ENCODE results near the gene ARID5A.

DNA sequence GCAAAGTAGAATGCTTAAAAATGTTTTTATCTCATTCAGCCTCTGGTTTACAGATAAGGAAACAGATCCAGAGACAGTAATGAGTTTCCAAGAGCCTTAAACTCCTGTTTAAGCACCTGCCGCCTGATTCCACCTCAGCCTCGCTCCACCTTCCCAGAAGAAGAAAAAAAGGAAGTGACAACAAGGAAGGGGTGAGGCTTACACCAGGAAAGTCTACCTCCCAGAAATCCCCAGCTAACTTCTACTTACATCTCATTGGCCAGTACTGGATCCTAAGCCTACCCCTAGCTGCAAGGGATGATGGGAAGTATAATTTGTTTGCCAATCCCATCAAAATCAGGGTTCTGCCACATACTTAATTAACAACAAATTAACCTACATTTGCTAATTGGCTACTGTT, 15.3 kb upstream of the ARID5A start:
- TF ChIP-seq FOXM1 (IDR thresholded peaks at IDR 0.05; ENCODE audit: borderline replicate concordance) (no peak), CTBP1 (IDR thresholded peaks at IDR 0.05; ENCODE audit: borderline replicate concordance) (no peak), NFRKB (IDR thresholded peaks at IDR 0.05) (no peak), FOXA1 (IDR thresholded peaks at IDR 0.05) (no peak), HDGF (IDR thresholded peaks at IDR 0.05; ENCODE audit: borderline replicate concordance) (no peak), ELF4 (IDR thresholded peaks at IDR 0.05) (no peak), FOXK2 (IDR thresholded peaks at IDR 0.05) (no peak), ZNF384 (IDR thresholded peaks at IDR 0.05) (no peak), ARNT (IDR thresholded peaks at IDR 0.05) (no peak), BHLHE40 (IDR thresholded peaks at IDR 0.05; ENCODE audit: borderline replicate concordance) (no peak), PKNOX1 (IDR thresholded peaks at IDR 0.05) (no peak)

All from HEK293T (cell line).